ENCODE data around the gene RYR2. TPM values are rescaled to one million over a fixed set of nuclear protein-coding genes. Genes with fewer than 3 reads are reported as not detected.

Gene RYR2
- total and polyA plus RNA-seq, 2 experiments from 2014 or later, result 0.50 to 0.95 TPM

DNA sequence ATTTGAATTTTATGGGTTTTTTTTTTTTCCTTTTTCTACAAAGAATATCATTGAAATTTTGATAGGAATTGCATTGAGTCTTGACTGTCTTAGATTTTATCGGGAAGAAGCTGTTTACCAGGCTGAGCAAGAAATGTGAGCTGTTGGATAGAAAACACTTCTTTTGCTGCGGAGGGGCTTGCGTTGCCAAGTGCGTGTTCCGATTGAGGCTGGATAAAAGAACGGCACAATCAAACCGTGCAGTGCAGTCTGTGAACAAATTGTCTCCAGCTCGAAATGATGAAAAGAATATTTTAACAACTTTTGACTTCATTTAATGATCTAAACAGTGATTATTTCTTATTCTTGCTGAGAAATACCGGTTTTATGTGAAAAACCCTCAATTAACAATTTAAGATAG, 149.4 kb downstream of the RYR2 start:
- no peaks in the 10 kb centered on the region for H3K4me1 ChIP-seq (ENCODE audit: insufficient read depth)
- no peak overlapping the region for H3K27ac ChIP-seq
- H2AFZ ChIP-seq, result no peak overlapping the region
- no peak overlapping the region for H3K4me2 ChIP-seq
- DNase-seq (ENCODE audit: low spot score), result no peak
- WGBS (ENCODE audit: low lambda C conversion rate, missing lambda C conversion rate), result 96% methylated on average over 9 of the region's 9 CpGs
- H3K79me2 ChIP-seq, result no peaks in the 10 kb centered on the region
- TF ChIP-seq, protein P1, sequence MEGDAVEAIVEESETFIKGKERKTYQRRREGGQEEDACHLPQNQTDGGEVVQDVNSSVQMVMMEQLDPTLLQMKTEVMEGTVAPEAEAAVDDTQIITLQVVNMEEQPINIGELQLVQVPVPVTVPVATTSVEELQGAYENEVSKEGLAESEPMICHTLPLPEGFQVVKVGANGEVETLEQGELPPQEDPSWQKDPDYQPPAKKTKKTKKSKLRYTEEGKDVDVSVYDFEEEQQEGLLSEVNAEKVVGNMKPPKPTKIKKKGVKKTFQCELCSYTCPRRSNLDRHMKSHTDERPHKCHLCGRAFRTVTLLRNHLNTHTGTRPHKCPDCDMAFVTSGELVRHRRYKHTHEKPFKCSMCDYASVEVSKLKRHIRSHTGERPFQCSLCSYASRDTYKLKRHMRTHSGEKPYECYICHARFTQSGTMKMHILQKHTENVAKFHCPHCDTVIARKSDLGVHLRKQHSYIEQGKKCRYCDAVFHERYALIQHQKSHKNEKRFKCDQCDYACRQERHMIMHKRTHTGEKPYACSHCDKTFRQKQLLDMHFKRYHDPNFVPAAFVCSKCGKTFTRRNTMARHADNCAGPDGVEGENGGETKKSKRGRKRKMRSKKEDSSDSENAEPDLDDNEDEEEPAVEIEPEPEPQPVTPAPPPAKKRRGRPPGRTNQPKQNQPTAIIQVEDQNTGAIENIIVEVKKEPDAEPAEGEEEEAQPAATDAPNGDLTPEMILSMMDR (IDR thresholded peaks at IDR 0.05; ENCODE audit: poor library complexity), result no peak
- TF ChIP-seq EZH2phosphoT487 (IDR thresholded peaks at IDR 0.05; ENCODE audit: low read depth, severe bottlenecking, unreplicated experiment), result no peak
- no peak for TF ChIP-seq EZH2 (IDR thresholded peaks at IDR 0.05; ENCODE audit: borderline replicate concordance)
- no peak overlapping the region for H3K4me3 ChIP-seq
- no peaks in the 10 kb centered on the region for H3K9me2 ChIP-seq (replicated peaks; ENCODE audit: insufficient read depth)
- H3K9me3 ChIP-seq (ENCODE audit: low read depth), result no peaks in the 10 kb centered on the region
- no peaks in the 10 kb centered on the region for H4K20me1 ChIP-seq (ENCODE audit: insufficient read depth, poor library complexity, severe bottlenecking)
- H3K27me3 ChIP-seq, result no peaks in the 10 kb centered on the region
- H3K36me3 ChIP-seq (replicated peaks; ENCODE audit: insufficient read depth, low read depth), result no peaks in the 10 kb centered on the region

DNA sequence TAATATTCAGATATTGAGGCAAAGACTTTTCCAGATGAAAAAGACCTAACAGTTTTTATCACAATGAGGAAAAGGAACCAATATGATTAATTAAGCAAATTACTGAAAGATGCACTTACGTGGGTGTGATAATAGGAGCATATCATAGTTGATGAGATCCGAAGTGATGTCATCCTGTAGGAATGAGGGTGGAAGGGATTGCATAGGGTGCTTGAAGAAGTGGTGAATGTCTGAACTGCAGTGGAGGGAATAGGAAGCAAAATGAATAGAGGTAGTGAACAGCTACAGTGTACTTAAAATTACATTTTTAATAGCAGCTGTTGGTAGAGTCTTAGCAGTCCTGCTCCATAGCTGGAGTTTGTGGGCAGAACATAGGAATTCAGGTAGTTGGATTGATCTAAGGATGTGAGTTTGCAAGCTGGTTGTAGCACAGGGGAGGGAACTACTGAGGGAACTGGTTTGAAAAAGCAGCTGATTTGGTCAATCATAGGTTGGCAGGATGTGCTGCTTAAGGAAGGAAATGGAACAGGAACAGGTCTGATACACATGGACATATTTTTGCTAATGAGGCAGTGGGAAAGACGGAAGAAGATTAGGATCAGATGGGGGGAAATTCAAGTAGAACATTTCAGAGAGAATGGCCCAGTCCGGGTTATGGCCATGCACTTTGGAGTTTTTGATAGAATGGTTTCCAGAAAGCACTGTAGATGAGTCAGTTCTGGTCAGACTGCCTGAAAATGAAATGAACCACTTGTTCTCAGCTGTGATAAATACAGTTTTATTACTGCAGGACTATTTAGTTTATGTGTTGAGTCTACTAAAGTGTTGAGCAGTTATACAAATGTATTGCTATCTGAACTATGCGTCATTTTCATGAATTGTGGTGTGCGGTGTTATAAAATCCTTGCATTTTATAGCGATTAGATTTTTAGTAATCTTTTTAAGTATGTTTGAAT, 155.8 kb downstream of the RYR2 start:
- DNase-seq (ENCODE audit: low spot score), result no peak
- Histone ChIP-seq H3K27ac (no peak overlapping the region), H3K4me1 (ENCODE audit: insufficient read depth) (no peaks in the 10 kb centered on the region), H2AFZ (no peak overlapping the region), H3K4me2 (no peak overlapping the region), H3K36me3 (replicated peaks; ENCODE audit: insufficient read depth, low read depth) (no peaks in the 10 kb centered on the region), H3K4me3 (no peak overlapping the region), H3K27me3 (no peaks in the 10 kb centered on the region), H4K20me1 (ENCODE audit: insufficient read depth, poor library complexity, severe bottlenecking) (no peaks in the 10 kb centered on the region), H3K79me2 (no peaks in the 10 kb centered on the region), H3K9me2 (replicated peaks; ENCODE audit: insufficient read depth) (no peaks in the 10 kb centered on the region), H3K9me3 (ENCODE audit: low read depth) (no peaks in the 10 kb centered on the region)
- TF ChIP-seq EZH2phosphoT487 (IDR thresholded peaks at IDR 0.05; ENCODE audit: low read depth, severe bottlenecking, unreplicated experiment), result no peak
- TF ChIP-seq EZH2 (IDR thresholded peaks at IDR 0.05; ENCODE audit: borderline replicate concordance), result no peak
- TF ChIP-seq, protein P1 (IDR thresholded peaks at IDR 0.05; ENCODE audit: poor library complexity), result no peak
- 70% methylated on average over 7 of the region's 7 CpGs for WGBS (ENCODE audit: low lambda C conversion rate, missing lambda C conversion rate)

DNA sequence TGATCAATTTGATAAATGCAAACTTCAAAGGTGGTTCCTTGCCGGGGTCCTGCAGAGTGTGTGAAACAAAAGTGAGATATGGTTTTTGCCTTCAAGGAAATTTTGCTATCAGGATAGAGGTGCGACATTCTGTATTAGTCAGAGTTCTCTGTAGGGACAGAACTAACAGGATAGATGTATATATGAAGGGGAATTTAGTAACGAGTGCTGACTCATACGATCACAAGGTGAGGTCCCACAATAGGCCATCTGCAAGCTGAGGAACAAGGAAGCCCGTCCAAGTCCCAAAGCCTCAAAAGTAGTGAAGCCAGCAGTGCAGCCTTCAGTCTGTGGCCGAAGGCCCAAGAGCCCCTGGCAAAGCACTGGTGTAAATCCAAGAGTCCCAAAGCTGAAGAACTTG, 157.0 kb downstream of the RYR2 start:
- H3K79me2 ChIP-seq, result no peaks in the 10 kb centered on the region
- H3K4me1 ChIP-seq (ENCODE audit: insufficient read depth), result no peaks in the 10 kb centered on the region
- no peak overlapping the region for H3K4me3 ChIP-seq
- DNase-seq (ENCODE audit: low spot score), result no peak
- H3K9me2 ChIP-seq (replicated peaks; ENCODE audit: insufficient read depth), result no peaks in the 10 kb centered on the region
- no peak overlapping the region for H2AFZ ChIP-seq
- no peaks in the 10 kb centered on the region for H3K36me3 ChIP-seq (replicated peaks; ENCODE audit: insufficient read depth, low read depth)
- no peaks in the 10 kb centered on the region for H3K27me3 ChIP-seq
- no peaks in the 10 kb centered on the region for H4K20me1 ChIP-seq (ENCODE audit: insufficient read depth, poor library complexity, severe bottlenecking)
- no peak for TF ChIP-seq EZH2phosphoT487 (IDR thresholded peaks at IDR 0.05; ENCODE audit: low read depth, severe bottlenecking, unreplicated experiment)
- TF ChIP-seq, protein P1 (IDR thresholded peaks at IDR 0.05; ENCODE audit: poor library complexity), result no peak
- no peak for TF ChIP-seq EZH2 (IDR thresholded peaks at IDR 0.05; ENCODE audit: borderline replicate concordance)
- H3K4me2 ChIP-seq, result no peak overlapping the region
- 87% methylated on average over 6 of the region's 6 CpGs for WGBS (ENCODE audit: low lambda C conversion rate, missing lambda C conversion rate)
- H3K27ac ChIP-seq, result no peak overlapping the region
- H3K9me3 ChIP-seq (ENCODE audit: low read depth), result no peaks in the 10 kb centered on the region

Data from hepatocyte (in vitro differentiated cells).